ENCODE measurements around the gene UVRAG. TPM values are rescaled to one million over a fixed set of nuclear protein-coding genes. Genes with fewer than 3 reads are reported as not detected.

UVRAG gene
- total and polyA plus RNA-seq, 12 donors, result 5.0 to 18.3 (median 13.4) TPM

DNA sequence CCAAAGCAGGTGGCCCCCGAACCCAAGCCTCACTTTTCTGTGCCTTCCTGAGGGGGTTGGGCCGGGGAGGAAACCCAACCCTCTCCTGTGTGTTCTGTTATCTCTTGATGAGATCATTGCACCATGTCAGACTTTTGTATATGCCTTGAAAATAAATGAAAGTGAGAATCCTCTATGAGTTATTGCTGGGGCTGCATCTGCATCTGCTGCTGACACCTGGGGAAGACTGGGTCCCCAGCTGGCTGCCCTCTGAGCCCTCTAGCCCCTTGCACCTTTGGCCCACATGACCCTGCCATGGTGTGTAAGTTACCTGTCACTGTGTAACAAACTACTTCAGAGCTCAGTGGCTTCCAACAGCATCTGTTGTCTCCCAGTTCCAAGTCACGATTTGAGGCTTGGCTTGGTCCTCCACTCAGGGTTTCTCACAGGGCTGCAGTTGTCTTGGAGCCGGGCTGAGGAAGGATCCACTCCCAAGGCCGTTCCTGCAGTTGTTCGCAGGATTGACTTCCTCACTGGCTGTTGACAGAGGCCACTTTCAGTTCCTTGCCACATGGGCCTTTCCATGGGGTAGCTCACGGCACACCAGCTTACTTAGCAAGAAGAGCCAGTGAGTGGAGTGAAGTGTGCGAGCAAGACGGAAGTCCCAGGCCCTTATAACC, 13.5 kb upstream of the UVRAG start:
- peaks cover 0 to 3% (median 0%) of the 10 kb centered on the region in 9 donors for H3K36me3 ChIP-seq
- ATAC-seq (peak in 7 of 8 donors; percentile 14 to 72 (median 41)), DNase-seq (no peak)
- WGBS, 2 donors, result 70 to 77% methylated on average over 9 of the region's 9 CpGs
- H3K27me3 ChIP-seq, result no peaks in the 10 kb centered on the region
- no peak overlapping the region for H3K27ac ChIP-seq
- no peak overlapping the region for H3K4me3 ChIP-seq
- intact Hi-C loops (cut with DNase I), result loop anchor here (1.0 to 10.0 kb wide), 10 partner anchors 65 to 521 kb away; no protein-coding TSS in a partner anchor
- H3K9me3 ChIP-seq, result no peaks in the 10 kb centered on the region
- H3K4me1 ChIP-seq, result peaks cover 0 to 22% (median 0%) of the 10 kb centered on the region in 9 donors
- TF ChIP-seq, protein P1, sequence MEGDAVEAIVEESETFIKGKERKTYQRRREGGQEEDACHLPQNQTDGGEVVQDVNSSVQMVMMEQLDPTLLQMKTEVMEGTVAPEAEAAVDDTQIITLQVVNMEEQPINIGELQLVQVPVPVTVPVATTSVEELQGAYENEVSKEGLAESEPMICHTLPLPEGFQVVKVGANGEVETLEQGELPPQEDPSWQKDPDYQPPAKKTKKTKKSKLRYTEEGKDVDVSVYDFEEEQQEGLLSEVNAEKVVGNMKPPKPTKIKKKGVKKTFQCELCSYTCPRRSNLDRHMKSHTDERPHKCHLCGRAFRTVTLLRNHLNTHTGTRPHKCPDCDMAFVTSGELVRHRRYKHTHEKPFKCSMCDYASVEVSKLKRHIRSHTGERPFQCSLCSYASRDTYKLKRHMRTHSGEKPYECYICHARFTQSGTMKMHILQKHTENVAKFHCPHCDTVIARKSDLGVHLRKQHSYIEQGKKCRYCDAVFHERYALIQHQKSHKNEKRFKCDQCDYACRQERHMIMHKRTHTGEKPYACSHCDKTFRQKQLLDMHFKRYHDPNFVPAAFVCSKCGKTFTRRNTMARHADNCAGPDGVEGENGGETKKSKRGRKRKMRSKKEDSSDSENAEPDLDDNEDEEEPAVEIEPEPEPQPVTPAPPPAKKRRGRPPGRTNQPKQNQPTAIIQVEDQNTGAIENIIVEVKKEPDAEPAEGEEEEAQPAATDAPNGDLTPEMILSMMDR (IDR thresholded peaks at IDR 0.05), result no peak

DNA sequence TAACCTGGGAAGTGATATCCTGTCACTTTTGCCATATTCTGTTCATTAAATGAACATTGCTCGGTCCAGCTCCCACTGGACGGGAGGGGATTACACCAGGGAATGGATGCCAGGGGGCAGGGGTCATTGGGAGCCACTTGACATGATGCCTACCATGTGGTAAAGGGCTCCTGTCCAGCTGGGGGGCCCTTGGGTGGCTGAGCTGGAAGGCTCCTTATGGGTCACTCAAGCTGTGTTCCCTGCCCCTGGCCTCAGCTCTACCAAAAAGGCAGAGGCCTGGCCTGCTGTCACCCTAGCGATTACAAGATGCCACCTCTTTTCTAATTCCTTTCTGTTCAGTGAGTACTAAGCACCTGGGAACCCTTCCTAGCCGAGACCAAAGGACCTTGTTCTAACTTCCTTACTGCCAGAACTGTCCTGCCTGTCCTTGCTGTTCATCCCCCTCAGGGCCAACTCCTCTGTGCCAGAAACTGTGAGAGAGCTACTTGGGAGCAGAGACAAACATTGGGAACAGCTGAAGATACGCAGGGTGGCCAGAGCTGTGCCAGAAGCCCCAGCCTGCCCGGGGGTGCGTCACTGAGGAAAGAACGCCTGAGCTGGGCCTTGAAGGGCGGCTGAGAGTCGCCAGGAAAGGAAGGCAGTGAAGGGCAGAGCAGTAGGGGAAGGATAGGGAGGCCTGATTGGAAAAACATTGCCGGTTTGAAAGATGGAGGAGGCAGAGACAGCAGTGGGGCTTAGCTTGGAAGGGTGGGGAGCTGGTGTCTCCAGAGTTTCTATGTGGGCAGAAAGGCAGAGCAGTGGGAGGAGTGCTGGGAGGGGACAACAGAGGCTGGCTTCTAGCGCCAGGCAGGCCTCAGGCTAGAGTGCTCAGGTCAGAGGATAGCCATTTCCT, 12.7 kb upstream of the UVRAG start:
- Histone ChIP-seq H3K36me3 (peaks cover 0 to 3% (median 0%) of the 10 kb centered on the region in 9 donors), H3K9me3 (no peaks in the 10 kb centered on the region), H3K4me1 (peaks cover 0 to 22% (median 0%) of the 10 kb centered on the region in 9 donors), H3K27ac (peak overlapping the region in 2 of 10 donors; percentile 26 to 51), H3K27me3 (no peaks in the 10 kb centered on the region), H3K4me3 (no peak overlapping the region)
- intact Hi-C loops (cut with DNase I), result loop anchor here (2.0 to 10.0 kb wide), 9 partner anchors 65 to 520 kb away; no protein-coding TSS in a partner anchor
- DNase-seq (no peak), ATAC-seq (peak in 3 of 8 donors; percentile 18 to 22 (median 21))
- TF ChIP-seq, protein P1 (IDR thresholded peaks at IDR 0.05), result no peak
- WGBS, 2 donors, result 88 to 89% methylated on average over 12 of the region's 12 CpGs

DNA sequence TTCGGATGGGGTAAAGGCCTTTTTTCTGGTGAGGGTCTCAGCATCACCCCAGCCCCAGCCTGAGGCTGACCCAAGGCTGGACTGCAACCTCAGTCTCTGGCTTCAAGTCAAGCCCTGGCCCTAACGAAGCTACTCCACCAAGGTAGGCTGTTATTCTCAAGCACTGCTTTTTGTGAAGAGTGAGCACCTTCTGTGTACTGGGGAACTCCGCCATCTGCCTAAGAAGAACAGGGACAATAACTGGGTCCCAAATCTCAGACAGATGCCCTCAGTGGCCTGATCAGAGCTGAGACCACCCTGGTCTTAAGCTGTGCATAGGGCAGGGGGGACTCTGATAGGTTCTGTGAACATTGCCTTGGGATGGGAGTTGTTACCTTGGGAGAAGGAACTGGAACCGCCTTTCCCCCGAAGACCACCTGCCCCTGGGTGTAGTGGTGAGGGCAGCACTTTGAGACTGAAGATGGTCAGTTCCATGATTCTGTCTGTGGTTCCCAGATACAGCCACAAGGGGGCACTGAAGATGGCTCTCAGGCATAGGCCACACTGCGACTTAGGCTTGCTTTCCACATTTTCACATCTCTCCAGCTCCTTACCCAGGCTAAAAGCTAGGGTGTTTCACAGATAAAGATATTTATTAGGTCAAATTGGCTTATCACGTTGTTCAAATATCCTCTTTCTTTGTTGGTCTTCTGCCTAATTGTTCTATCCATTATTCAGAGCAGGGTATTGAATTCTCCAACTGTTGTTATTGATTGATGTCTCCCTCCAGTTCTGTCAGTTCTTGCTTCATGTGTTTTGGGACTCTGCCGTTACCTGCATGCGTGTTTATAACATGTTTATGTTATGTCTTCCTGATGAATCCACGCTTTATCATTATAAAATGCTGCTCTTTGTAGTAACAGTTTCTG, 11.8 kb upstream of the UVRAG start:
- peaks cover 0 to 22% (median 0%) of the 10 kb centered on the region in 9 donors for H3K4me1 ChIP-seq
- H3K27me3 ChIP-seq, result no peaks in the 10 kb centered on the region
- H3K27ac ChIP-seq, result peak overlapping the region in 1 of 10 donors; percentile 26
- 42 to 50% methylated on average over 10 of the region's 10 CpGs for WGBS, 2 donors
- intact Hi-C loops (cut with DNase I), result loop anchor here (1.0 to 10.0 kb wide), 11 partner anchors 64 to 519 kb away; no protein-coding TSS in a partner anchor
- peaks cover 0 to 1% (median 0%) of the 10 kb centered on the region in 9 donors for H3K36me3 ChIP-seq
- ATAC-seq (peak; percentile 75 to 94 (median 88)), DNase-seq (peak in 1 of 2 donors; percentile 82)
- H3K9me3 ChIP-seq, result no peaks in the 10 kb centered on the region
- TF ChIP-seq, protein P1 (IDR thresholded peaks at IDR 0.05), result peak; percentile 80 to 95 (median 92)
- H3K4me3 ChIP-seq, result no peak overlapping the region
